ENCODE data around the gene EGR2. TPM values are rescaled to one million over a fixed set of nuclear protein-coding genes. Genes with fewer than 3 reads are reported as not detected.
A peak's percentile ranks its signal among the peaks of the same experiment; 100 is the strongest.

EGR2 gene
- total RNA-seq, 1 experiment from 2014 or later, result 0.92 TPM

GRCh38 chr10:62806251-62806650 is 9.9 kb downstream of the EGR2 start:
- ChIA-PET POLR2A (interaction anchor here (3.6 kb wide), 1 partner anchor 10 kb away, joined by 28 read pairs; the partner anchor contains the start of gene EGR2), CTCF (interaction anchor here (0.9 to 4.3 kb wide), 2 partner anchors 11 to 196 kb away, joined by 3 to 55 read pairs; partner anchors contain the start of gene EGR2)
- H3K36me3 Mint-ChIP-seq, result no peaks in the 10 kb centered on the region
- ATAC-seq (no peak), DNase-seq (ENCODE audit: low spot score) (no peak)
- TF ChIP-seq, protein P1, sequence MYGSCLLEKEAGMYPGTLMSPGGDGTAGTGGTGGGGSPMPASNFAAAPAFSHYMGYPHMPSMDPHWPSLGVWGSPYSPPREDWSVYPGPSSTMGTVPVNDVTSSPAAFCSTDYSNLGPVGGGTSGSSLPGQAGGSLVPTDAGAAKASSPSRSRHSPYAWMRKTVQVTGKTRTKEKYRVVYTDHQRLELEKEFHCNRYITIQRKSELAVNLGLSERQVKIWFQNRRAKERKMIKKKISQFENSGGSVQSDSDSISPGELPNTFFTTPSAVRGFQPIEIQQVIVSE (CRISPR knock-in tag; IDR thresholded peaks at IDR 0.05; ENCODE audit: borderline replicate concordance), result no peak
- TF ChIP-seq, protein P2, sequence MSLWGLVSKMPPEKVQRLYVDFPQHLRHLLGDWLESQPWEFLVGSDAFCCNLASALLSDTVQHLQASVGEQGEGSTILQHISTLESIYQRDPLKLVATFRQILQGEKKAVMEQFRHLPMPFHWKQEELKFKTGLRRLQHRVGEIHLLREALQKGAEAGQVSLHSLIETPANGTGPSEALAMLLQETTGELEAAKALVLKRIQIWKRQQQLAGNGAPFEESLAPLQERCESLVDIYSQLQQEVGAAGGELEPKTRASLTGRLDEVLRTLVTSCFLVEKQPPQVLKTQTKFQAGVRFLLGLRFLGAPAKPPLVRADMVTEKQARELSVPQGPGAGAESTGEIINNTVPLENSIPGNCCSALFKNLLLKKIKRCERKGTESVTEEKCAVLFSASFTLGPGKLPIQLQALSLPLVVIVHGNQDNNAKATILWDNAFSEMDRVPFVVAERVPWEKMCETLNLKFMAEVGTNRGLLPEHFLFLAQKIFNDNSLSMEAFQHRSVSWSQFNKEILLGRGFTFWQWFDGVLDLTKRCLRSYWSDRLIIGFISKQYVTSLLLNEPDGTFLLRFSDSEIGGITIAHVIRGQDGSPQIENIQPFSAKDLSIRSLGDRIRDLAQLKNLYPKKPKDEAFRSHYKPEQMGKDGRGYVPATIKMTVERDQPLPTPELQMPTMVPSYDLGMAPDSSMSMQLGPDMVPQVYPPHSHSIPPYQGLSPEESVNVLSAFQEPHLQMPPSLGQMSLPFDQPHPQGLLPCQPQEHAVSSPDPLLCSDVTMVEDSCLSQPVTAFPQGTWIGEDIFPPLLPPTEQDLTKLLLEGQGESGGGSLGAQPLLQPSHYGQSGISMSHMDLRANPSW (CRISPR knock-in tag; conservative IDR thresholded peaks at IDR 0.05; ENCODE audit: low read depth), result no peak
- TF ChIP-seq CREM (CRISPR knock-in tag; IDR thresholded peaks at IDR 0.05), result no peak
- TF ChIP-seq, protein P3, sequence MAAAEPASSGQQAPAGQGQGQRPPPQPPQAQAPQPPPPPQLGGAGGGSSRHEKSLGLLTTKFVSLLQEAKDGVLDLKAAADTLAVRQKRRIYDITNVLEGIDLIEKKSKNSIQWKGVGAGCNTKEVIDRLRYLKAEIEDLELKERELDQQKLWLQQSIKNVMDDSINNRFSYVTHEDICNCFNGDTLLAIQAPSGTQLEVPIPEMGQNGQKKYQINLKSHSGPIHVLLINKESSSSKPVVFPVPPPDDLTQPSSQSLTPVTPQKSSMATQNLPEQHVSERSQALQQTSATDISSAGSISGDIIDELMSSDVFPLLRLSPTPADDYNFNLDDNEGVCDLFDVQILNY (CRISPR knock-in tag; IDR thresholded peaks at IDR 0.05), result no peak
- no peak for TF ChIP-seq MYBL2 (CRISPR knock-in tag; IDR thresholded peaks at IDR 0.05)
- no peak for TF ChIP-seq GABPB1 (CRISPR knock-in tag; IDR thresholded peaks at IDR 0.05)
- H3K4me1 Mint-ChIP-seq, result peaks cover 38% of the 10 kb centered on the region
- H3K4me3 Mint-ChIP-seq, result peak overlapping the region; percentile 86
- H3K27me3 Mint-ChIP-seq (ENCODE audit: low read depth), result 0 out of 2 replicates have a peak, but pooled peaks cover 1% of the 10 kb centered on the region
- H3K27ac Mint-ChIP-seq, result no peak overlapping the region; the same call in 1 of the 2 replicates
- no peaks in the 10 kb centered on the region for H3K9me3 Mint-ChIP-seq

DNA sequence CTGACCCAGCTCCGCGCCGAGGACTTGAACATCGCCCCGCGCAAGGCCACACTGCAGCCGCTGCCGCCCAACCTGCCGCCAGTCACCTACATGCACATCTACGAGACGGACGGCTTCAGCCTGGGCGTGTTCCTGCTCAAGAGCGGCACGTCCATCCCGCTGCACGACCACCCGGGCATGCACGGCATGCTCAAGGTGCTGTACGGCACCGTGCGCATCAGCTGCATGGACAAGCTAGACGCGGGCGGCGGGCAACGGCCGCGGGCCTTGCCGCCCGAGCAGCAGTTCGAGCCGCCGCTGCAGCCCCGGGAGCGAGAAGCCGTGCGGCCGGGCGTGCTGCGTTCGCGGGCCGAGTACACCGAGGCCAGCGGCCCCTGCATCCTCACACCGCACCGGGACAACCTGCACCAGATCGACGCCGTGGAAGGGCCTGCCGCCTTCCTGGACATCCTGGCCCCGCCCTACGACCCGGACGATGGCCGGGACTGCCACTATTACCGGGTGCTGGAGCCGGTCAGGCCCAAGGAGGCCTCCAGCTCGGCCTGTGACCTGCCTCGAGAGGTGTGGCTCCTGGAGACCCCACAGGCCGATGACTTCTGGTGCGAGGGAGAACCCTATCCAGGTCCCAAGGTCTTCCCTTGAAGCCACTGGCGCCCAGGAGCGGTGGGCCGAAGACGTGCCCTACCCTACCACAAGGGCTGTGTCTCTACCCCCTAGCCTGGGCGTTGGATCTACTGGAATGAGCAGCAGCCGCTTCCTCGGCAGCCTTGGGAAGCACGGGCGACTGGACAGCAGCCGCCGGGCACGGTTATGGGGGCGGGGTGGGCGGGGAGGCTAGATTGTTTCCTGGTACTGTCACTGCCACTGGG is 10.7 kb downstream of the EGR2 start:
- no peaks in the 10 kb centered on the region for H3K36me3 Mint-ChIP-seq
- H3K27me3 Mint-ChIP-seq (ENCODE audit: low read depth), result no peaks in the 10 kb centered on the region
- peak overlapping the region; percentile 92 for H3K27ac Mint-ChIP-seq
- POLR2A ChIA-PET, result interaction anchor here (1.8 to 3.6 kb wide), 2 partner anchors 8 to 11 kb away, joined by 6 to 28 read pairs; partner anchors contain the start of gene EGR2
- ATAC-seq, result peak; percentile 14
- no peaks in the 10 kb centered on the region for H3K9me3 Mint-ChIP-seq
- peaks cover 44% of the 10 kb centered on the region for H3K4me1 Mint-ChIP-seq
- peak; percentile 38 for DNase-seq (ENCODE audit: low spot score)
- CTCF ChIA-PET, result interaction anchor here (0.9 to 4.3 kb wide), 2 partner anchors 11 to 195 kb away, joined by 3 to 55 read pairs; partner anchors contain the start of gene EGR2
- H3K4me3 Mint-ChIP-seq, result peak overlapping the region; percentile 86
- TF ChIP-seq HMGA2 (CRISPR knock-in tag; IDR thresholded peaks at IDR 0.05), result no peak
- no peak for TF ChIP-seq ZNF219 (CRISPR knock-in tag; IDR thresholded peaks at IDR 0.05; ENCODE audit: borderline replicate concordance)
- TF ChIP-seq ETV6 (CRISPR knock-in tag; IDR thresholded peaks at IDR 0.05), result no peak
- TF ChIP-seq ESRRA (CRISPR knock-in tag; IDR thresholded peaks at IDR 0.05; ENCODE audit: borderline replicate concordance), result no peak
- TF ChIP-seq NR1H2 (CRISPR knock-in tag; IDR thresholded peaks at IDR 0.05), result no peak
- TF ChIP-seq MLX (CRISPR knock-in tag; IDR thresholded peaks at IDR 0.05), result no peak; the same call in 1 of the 2 replicates
- no peak for TF ChIP-seq FOXJ3 (CRISPR knock-in tag; IDR thresholded peaks at IDR 0.05; ENCODE audit: borderline replicate concordance)
- TF ChIP-seq HMGXB4 (CRISPR knock-in tag; IDR thresholded peaks at IDR 0.05), result peak; percentile 58; the same call in 1 of the 2 replicates
- TF ChIP-seq, protein P4, sequence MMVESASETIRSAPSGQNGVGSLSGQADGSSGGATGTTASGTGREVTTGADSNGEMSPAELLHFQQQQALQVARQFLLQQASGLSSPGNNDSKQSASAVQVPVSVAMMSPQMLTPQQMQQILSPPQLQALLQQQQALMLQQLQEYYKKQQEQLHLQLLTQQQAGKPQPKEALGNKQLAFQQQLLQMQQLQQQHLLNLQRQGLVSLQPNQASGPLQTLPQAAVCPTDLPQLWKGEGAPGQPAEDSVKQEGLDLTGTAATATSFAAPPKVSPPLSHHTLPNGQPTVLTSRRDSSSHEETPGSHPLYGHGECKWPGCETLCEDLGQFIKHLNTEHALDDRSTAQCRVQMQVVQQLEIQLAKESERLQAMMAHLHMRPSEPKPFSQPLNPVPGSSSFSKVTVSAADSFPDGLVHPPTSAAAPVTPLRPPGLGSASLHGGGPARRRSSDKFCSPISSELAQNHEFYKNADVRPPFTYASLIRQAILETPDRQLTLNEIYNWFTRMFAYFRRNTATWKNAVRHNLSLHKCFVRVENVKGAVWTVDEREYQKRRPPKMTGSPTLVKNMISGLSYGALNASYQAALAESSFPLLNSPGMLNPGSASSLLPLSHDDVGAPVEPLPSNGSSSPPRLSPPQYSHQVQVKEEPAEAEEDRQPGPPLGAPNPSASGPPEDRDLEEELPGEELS (CRISPR knock-in tag; IDR thresholded peaks at IDR 0.05), result 0 out of 2 replicates have a peak, but pooled peaks have one; percentile 3
- no peak for TF ChIP-seq ZNF423 (CRISPR knock-in tag; IDR thresholded peaks at IDR 0.05)
- no peak for TF ChIP-seq ZNF416 (CRISPR knock-in tag; IDR thresholded peaks at IDR 0.05)
- TF ChIP-seq MYBL2 (CRISPR knock-in tag; IDR thresholded peaks at IDR 0.05), result no peak
- peak; percentile 66; the same call in 1 of the 2 replicates for TF ChIP-seq NFE2L1 (CRISPR knock-in tag; IDR thresholded peaks at IDR 0.05)
- no peak for TF ChIP-seq ZNF512 (CRISPR knock-in tag; IDR thresholded peaks at IDR 0.05; ENCODE audit: borderline replicate concordance)
- TF ChIP-seq NR3C1 (CRISPR knock-in tag; conservative IDR thresholded peaks at IDR 0.05; ENCODE audit: low read depth), result no peak
- TF ChIP-seq ZNF263 (CRISPR knock-in tag; IDR thresholded peaks at IDR 0.05; ENCODE audit: low read depth), result no peak
- TF ChIP-seq TP53 (CRISPR knock-in tag; IDR thresholded peaks at IDR 0.05), result no peak
- TF ChIP-seq EMX1 (CRISPR knock-in tag; IDR thresholded peaks at IDR 0.05), result no peak
